AG04449 (cell line): Measurements from ENCODE around the gene RAD51B.

Source experiments
- CTCF ChIA-PET: fragments of 350-600 bp; formaldehyde crosslinking; extraction: SDS; loops from one replicate; lab custom pipeline; 2021; ENCODE audit warnings: antibody characterized with exemption; lab: Yijun Ruan, JAX
- POLR2A ChIA-PET: fragments of 400-600, 350-600 bp; formaldehyde crosslinking; extraction: SDS; loops from one replicate; lab custom pipeline; 2020; ENCODE audit warnings: antibody characterized with exemption, inconsistent platforms; lab: Yijun Ruan, JAX
- DNase-seq: peaks from one replicate; pipeline ENCODE4 v3.0.0-alpha.2; 2010; ENCODE audit warnings: low read depth, low spot score
- H3K4me3 ChIP-seq: 2 replicates; pipeline ENCODE4 v1.5.1; 2011; ENCODE audit warnings: low read depth, mild to moderate bottlenecking, control low read depth, low read length
- CTCF ChIP-seq: IDR thresholded peaks from one replicate; pipeline ENCODE4 v1.5.1; 2011; ENCODE audit warnings: mild to moderate bottlenecking, moderate library complexity, low read length, control low read depth, inconsistent platforms; ENCODE audit not compliant: insufficient read depth; ENCODE audit errors: missing control alignments

RAD51B gene

GRCh38 chr14:68666236-68666635 lies 846.7 kb downstream of the RAD51B start:
- POLR2A ChIA-PET, result no interaction called here
- TF ChIP-seq CTCF, result no peak
- DNase-seq, result no peak
- no peak overlapping the region for H3K4me3 ChIP-seq
- CTCF ChIA-PET, result interaction anchor here (0.8 to 4.6 kb wide), 5 partner anchors 11 to 205 kb away, joined by 3 to 17 read pairs (median 3); no protein-coding TSS in a partner anchor

GRCh38 chr14:68666899-68667298 lies 847.3 kb downstream of the RAD51B start:
- POLR2A ChIA-PET, result no interaction called here
- TF ChIP-seq CTCF, result no peak
- no peak for DNase-seq
- CTCF ChIA-PET, result interaction anchor here (0.6 to 4.6 kb wide), 7 partner anchors 9 to 419 kb away, joined by 3 to 17 read pairs (median 3); no protein-coding TSS in a partner anchor
- no peak overlapping the region for H3K4me3 ChIP-seq

GRCh38 chr14:68667313-68667791 lies 847.8 kb downstream of the RAD51B start:
- H3K4me3 ChIP-seq, result no peak overlapping the region
- TF ChIP-seq CTCF, result no peak
- DNase-seq, result peak; percentile 51
- ChIA-PET CTCF (interaction anchor here (0.6 to 4.6 kb wide), 6 partner anchors 10 to 419 kb away, joined by 3 to 17 read pairs (median 4); no protein-coding TSS in a partner anchor), POLR2A (no interaction called here)

GRCh38 chr14:68668028-68668427 lies 848.4 kb downstream of the RAD51B start:
- no peak for TF ChIP-seq CTCF
- H3K4me3 ChIP-seq, result no peak overlapping the region
- ChIA-PET POLR2A (no interaction called here), CTCF (interaction anchor here (0.9 to 4.6 kb wide), 5 partner anchors 9 to 420 kb away, joined by 3 to 17 read pairs (median 4); no protein-coding TSS in a partner anchor)
- no peak for DNase-seq

GRCh38 chr14:68668531-68668930 lies 849.0 kb downstream of the RAD51B start:
- H3K4me3 ChIP-seq, result no peak overlapping the region
- CTCF ChIA-PET, result interaction anchor here (4.6 kb wide), 1 partner anchor 9 kb away, joined by 17 read pairs; no protein-coding TSS in a partner anchor
- POLR2A ChIA-PET, result no interaction called here
- DNase-seq, result no peak
- TF ChIP-seq CTCF, result no peak

- DNase-seq, result no peak
- TF ChIP-seq CTCF, result no peak
- no peak overlapping the region for H3K4me3 ChIP-seq
- POLR2A ChIA-PET, result no interaction called here
- CTCF ChIA-PET, result no interaction called here
These were observed 849.5 kb downstream of the RAD51B start for GRCh38 chr14:68669111-68669511.
